AG04450 (cell line): ENCODE data around the gene NEK7. TPM values are rescaled to one million over a fixed set of nuclear protein-coding genes. Genes with fewer than 3 reads are reported as not detected.

Experiments used
- CTCF ChIA-PET: fragments of 300-600, 350-600 bp; formaldehyde crosslinking; extraction: SDS; loops from one replicate; lab custom pipeline; 2022; ENCODE audit warnings: antibody characterized with exemption, inconsistent platforms; lab: Charles Lee
- POLR2A ChIA-PET: fragments of 350-600 bp; formaldehyde crosslinking; extraction: SDS; loops from one replicate; lab custom pipeline; 2021; ENCODE audit warnings: antibody characterized with exemption, inconsistent platforms; lab: Yijun Ruan, JAX
- DNase-seq: peaks from one replicate; pipeline ENCODE4 v3.0.0-alpha.2; 2011; ENCODE audit warnings: low read depth, low spot score
- H3K27ac ChIP-seq: one replicate; pipeline ENCODE4 v1.5.1; 2012; ENCODE audit warnings: low read depth, low read length, control low read depth
- H3K27me3 ChIP-seq: one replicate; pipeline ENCODE4 v1.6.0; 2012; ENCODE audit warnings: low read length; ENCODE audit not compliant: control insufficient read depth, insufficient read depth
- H3K4me3 ChIP-seq: 2 replicates; pipeline ENCODE4 v1.5.1; 2011; ENCODE audit warnings: mild to moderate bottlenecking, low read depth, low read length, control low read depth
- H3K9me3 ChIP-seq: 2 replicates; pipeline ENCODE4 v1.5.1; 2012; ENCODE audit warnings: low read length; ENCODE audit not compliant: control insufficient read depth, insufficient read depth
- polyA minus RNA-seq: library from RNA; depleted of rRNA, polyadenylated mRNA; stranded (reverse); fragments of >200 nt; gene quantifications from 2 replicates; pipeline ENCODE4 v1.2.3, GENCODE V29; 2011; rRNA and poly(A)+ RNA removed
- polyA plus RNA-seq: library from polyadenylated mRNA; depleted of rRNA; stranded (reverse); fragments of >200 nt; gene quantifications from 2 replicates; pipeline ENCODE4 v1.2.3, GENCODE V29; 2011; rRNA removed
- TF ChIP-seq, protein P1 (sequence below): IDR thresholded peaks from 2 replicates; pipeline ENCODE4 v1.5.1; 2011; ENCODE audit warnings: low read depth, low read length, control low read depth, inconsistent platforms

NEK7 gene
- 108 and 147 TPM in 2 replicates for polyA plus RNA-seq
- 62.8 and 126 TPM in 2 replicates for polyA minus RNA-seq

DNA sequence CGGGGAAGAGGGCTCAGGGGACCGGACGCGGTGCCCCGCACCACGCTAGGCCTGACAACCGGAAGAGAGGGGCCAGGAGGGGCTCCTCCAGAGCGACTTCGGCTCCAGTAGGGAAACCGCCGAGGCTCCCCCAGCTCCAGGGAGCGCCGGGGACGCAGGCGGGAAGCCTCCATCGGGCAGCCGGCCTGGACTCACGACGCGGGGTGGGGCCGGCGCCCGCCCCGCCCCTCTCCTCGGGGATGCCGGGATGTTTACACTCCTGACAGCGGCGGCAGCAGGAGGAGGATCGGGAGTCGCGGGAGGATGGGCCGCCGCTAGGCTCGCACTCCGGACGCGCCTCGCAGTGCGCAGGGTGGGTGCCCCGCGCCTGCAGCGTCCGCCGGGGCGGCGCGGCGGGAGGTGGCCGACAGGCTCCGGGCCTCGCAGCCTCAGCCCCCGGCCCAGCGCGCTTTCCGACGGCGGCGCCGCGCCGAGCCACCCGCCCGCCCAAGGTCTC is at the start of gene NEK7:
TSS of gene NEK7 (plus strand) at position 254 of the 496 bp plus-strand sequence. CDS start 75,583 bp downstream, outside the sequence.
- ChIA-PET CTCF (interaction anchor here (0.6 to 1.7 kb wide), 14 partner anchors 12 to 526 kb away, joined by 3 to 9 read pairs (median 4); no protein-coding TSS in a partner anchor), POLR2A (interaction anchor here (0.7 to 1.2 kb wide), 4 partner anchors 17 to 339 kb away, joined by 3 to 6 read pairs (median 4); no protein-coding TSS in a partner anchor)
- no peaks in the 10 kb centered on the region for H3K9me3 ChIP-seq
- peak within 1 kb of the TSS; percentile 88 for H3K4me3 ChIP-seq
- no peak for DNase-seq
- TF ChIP-seq, protein P1, sequence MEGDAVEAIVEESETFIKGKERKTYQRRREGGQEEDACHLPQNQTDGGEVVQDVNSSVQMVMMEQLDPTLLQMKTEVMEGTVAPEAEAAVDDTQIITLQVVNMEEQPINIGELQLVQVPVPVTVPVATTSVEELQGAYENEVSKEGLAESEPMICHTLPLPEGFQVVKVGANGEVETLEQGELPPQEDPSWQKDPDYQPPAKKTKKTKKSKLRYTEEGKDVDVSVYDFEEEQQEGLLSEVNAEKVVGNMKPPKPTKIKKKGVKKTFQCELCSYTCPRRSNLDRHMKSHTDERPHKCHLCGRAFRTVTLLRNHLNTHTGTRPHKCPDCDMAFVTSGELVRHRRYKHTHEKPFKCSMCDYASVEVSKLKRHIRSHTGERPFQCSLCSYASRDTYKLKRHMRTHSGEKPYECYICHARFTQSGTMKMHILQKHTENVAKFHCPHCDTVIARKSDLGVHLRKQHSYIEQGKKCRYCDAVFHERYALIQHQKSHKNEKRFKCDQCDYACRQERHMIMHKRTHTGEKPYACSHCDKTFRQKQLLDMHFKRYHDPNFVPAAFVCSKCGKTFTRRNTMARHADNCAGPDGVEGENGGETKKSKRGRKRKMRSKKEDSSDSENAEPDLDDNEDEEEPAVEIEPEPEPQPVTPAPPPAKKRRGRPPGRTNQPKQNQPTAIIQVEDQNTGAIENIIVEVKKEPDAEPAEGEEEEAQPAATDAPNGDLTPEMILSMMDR, result no peak
- peak within 1 kb of the TSS; percentile 76 for H3K27ac ChIP-seq
- no peaks in the 10 kb centered on the region for H3K27me3 ChIP-seq

DNA sequence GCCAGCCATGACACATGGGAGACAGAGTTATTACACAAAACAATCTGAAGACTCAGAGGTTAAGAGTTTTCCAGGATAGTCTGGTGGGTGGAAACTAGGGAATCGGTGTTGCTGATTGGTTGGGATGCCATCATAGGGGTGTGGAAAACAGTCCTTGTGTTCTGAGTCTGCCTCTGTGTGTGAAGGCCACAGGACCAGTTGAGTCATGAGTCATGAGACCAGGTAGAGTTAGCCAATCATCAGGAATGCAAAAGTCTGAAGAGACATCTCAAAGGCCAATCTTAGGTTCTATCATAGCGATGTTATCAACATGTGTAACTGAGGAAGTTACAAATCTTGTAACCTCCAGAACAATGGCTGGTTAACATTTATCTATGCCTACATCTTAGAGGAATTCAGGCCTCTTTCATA is 49.7 kb upstream of the NEK7 start:
- Histone ChIP-seq H3K27ac (no peak overlapping the region), H3K9me3 (no peaks in the 10 kb centered on the region), H3K27me3 (no peaks in the 10 kb centered on the region), H3K4me3 (no peak overlapping the region)
- ChIA-PET CTCF (no interaction called here), POLR2A (no interaction called here)
- TF ChIP-seq, protein P1, result no peak
- DNase-seq, result no peak

DNA sequence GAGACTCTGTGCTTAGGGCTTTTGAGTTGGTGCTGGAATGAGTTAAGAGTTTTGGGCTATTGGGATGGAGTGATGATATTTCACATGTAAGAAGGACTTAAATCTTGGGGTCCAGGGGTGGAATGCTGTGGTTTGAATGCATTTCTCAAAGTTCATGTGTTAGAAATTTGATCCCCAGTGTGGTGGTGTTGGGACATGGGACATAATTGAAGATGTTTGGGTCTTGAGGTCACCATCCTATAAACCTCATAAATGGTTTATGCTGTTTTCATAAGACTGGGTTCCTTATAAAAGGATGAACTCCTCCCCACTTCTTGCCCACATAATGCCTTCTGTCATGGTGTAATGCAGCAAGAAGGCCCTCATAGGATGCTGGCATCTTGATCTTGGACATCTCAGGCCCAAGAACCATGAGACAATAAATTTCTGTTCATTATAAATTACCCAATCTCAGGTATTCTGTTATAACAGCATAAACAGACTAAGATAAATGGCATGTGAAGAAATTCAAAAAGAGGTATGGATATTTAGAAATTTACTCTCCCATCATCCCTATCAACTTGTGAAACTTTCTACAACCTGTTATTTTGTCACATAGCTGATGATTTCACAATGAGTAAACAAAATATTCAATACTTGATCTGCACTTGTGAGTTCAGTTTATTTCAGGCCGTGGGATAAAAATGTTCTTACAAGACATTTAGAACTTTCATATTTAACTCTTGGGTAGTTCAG is 48.0 kb upstream of the NEK7 start:
- no peak overlapping the region for H3K4me3 ChIP-seq
- no peak for DNase-seq
- CTCF ChIA-PET, result interaction anchor here (1.7 kb wide), 1 partner anchor 20 kb away, joined by 4 read pairs; no protein-coding TSS in a partner anchor
- H3K27ac ChIP-seq, result no peak overlapping the region
- H3K9me3 ChIP-seq, result no peaks in the 10 kb centered on the region
- no peaks in the 10 kb centered on the region for H3K27me3 ChIP-seq
- POLR2A ChIA-PET, result no interaction called here
- TF ChIP-seq, protein P1, result no peak

DNA sequence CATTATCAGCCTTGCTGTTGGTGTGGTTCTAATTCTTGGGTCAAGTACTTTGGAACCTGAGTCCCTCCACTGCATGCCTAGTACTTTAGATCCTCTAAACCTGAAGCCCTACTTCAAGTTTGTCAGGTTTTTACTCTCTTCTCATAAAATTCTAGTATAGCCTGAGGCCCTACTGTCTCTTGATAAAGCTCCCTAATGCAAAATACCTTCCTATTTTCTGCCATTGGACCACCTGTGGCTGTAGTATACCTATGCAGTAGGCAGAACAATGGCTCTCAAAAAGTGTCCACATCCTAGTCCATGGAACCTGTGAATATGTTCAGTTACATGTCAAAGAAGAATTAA is 47.5 kb upstream of the NEK7 start:
- DNase-seq, result no peak
- no peaks in the 10 kb centered on the region for H3K27me3 ChIP-seq
- H3K9me3 ChIP-seq, result no peaks in the 10 kb centered on the region
- POLR2A ChIA-PET, result no interaction called here
- no peak overlapping the region for H3K27ac ChIP-seq
- TF ChIP-seq, protein P1, result no peak
- H3K4me3 ChIP-seq, result no peak overlapping the region
- CTCF ChIA-PET, result interaction anchor here (1.4 kb wide), 1 partner anchor 21 kb away, joined by 3 read pairs; no protein-coding TSS in a partner anchor

DNA sequence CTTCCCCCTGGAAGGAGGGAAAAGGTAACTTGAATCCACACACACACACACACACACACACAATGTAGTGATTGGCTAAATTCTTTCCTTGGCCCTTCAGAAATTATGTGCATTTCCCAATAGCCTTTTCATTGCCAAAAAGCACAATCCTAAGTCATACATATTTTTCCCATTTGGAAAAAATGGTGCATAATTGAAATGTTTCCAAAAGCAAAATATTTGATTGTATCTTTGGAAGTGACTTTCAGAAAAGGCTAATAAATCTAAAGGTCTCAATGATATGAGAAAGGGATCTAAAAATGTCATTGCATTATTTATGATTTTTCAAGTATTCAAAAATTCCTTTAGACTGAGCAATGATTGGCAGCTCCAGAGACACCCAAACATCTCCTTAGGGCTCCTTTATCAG is 43.5 kb upstream of the NEK7 start:
- no peak overlapping the region for H3K27ac ChIP-seq

More for the DNA sequence above, 43.5 kb upstream of the NEK7 start:
- TF ChIP-seq, protein P1, result no peak
- CTCF ChIA-PET, result interaction anchor here (0.6 to 1.3 kb wide), 2 partner anchors 12 to 25 kb away, joined by 3 read pairs; no protein-coding TSS in a partner anchor
- DNase-seq, result no peak
- Histone ChIP-seq H3K27me3 (no peaks in the 10 kb centered on the region), H3K9me3 (no peaks in the 10 kb centered on the region), H3K4me3 (no peak overlapping the region)
- POLR2A ChIA-PET, result interaction anchor here (0.6 kb wide), 1 partner anchor 543 kb away, joined by 4 read pairs; no protein-coding TSS in a partner anchor
